GM12878 (cell line): ENCODE data around the gene NR2F6. TPM values are rescaled to one million over a fixed set of nuclear protein-coding genes. Genes with fewer than 3 reads are reported as not detected.

Experiments used
- ATAC-seq: fragments of 200-7000 bp; cut with Tn5 transposase; 3 replicates; pipeline ENCODE4 v1.9.1; 2020; ENCODE audit warnings: mild to moderate bottlenecking, moderate library complexity
- BruUV-seq: library from RNA; stranded (reverse); fragments of 400-500 nt; replicated peaks from 2 replicates; lab custom pipeline; 2021; lab: Mats Ljungman, UMichigan
- CTCF ChIA-PET: fragments of 300-600 bp; sonication (Branson Sonifier 250); formaldehyde crosslinking; extraction: SDS; loops from one replicate; lab custom pipeline; 2021; ENCODE audit warnings: inconsistent platforms; lab: Yijun Ruan, JAX
- POLR2A ChIA-PET: fragments of 350-600 bp; formaldehyde crosslinking; extraction: SDS; loops from one replicate; lab custom pipeline; 2021; ENCODE audit warnings: inconsistent platforms; lab: Charles Lee
- RAD21 ChIA-PET: fragments of 300-600 bp; sonication (Branson Sonifier 250); formaldehyde crosslinking; loops from one replicate; lab custom pipeline; 2023; ENCODE audit warnings: antibody characterized with exemption; ENCODE audit not compliant: unreplicated experiment; lab: Charles Lee
- SMC1A ChIA-PET: fragments of 300-600 bp; sonication (Branson Sonifier 250); formaldehyde crosslinking; loops from one replicate; lab custom pipeline; 2023; ENCODE audit not compliant: unreplicated experiment, uncharacterized antibody; lab: Charles Lee
- DNase-seq: peaks from one replicate; pipeline ENCODE4 v3.0.0-alpha.2; 2011; ENCODE audit warnings: low read depth, low spot score
- FAIRE-seq: peaks from 3 replicates; lab custom pipeline; 2011; peaks lifted over from hg19 to GRCh38; lab: Jason Lieb, UNC
- H2AFZ ChIP-seq: 2 replicates; pipeline ENCODE4 v1.6.0; 2011; ENCODE audit warnings: low read depth, low read length, control low read depth; ENCODE audit not compliant: control insufficient read depth
- H3K27ac ChIP-seq: 2 replicates; pipeline ENCODE4 v1.5.1; 2011; ENCODE audit warnings: control low read depth; ENCODE audit not compliant: control insufficient read depth, insufficient read depth
- H3K27me3 ChIP-seq, 2 experiments: replicated peaks in 1 of 2; 2 replicates each; pipeline versions ENCODE4 v1.6.0 to v1.6.1; 2011; ENCODE audit warnings: low read length in 1 of 2; ENCODE audit not compliant: control insufficient read depth in 2 of 2, insufficient read depth in 2 of 2
- H3K36me3 ChIP-seq, 2 experiments: 2 replicates each; pipeline ENCODE4 v1.5.1; 2011; ENCODE audit warnings: low read length in 1 of 2; ENCODE audit not compliant: control insufficient read depth in 2 of 2, insufficient read depth in 2 of 2
- H3K4me1 ChIP-seq: 2 replicates; pipeline ENCODE4 v1.6.1; 2011; ENCODE audit warnings: mild to moderate bottlenecking, low read length, moderate library complexity, mixed read lengths; ENCODE audit not compliant: control insufficient read depth, insufficient read depth
- H3K4me2 ChIP-seq: 2 replicates; pipeline ENCODE4 v1.6.0; 2011; ENCODE audit warnings: control low read depth; ENCODE audit not compliant: control insufficient read depth, insufficient read depth
- H3K4me3 ChIP-seq: fragments of 200-600 bp; sonication (generic); 2 replicates; pipeline ENCODE4 v1.5.1; 2016
- H3K79me2 ChIP-seq: 2 replicates; pipeline ENCODE4 v1.6.0; 2011; ENCODE audit warnings: low read length; ENCODE audit not compliant: control insufficient read depth, insufficient read depth
- H3K9ac ChIP-seq: 2 replicates; pipeline ENCODE4 v1.8.0; 2011; ENCODE audit warnings: low read length, control low read depth, mixed read lengths; ENCODE audit not compliant: control insufficient read depth, insufficient read depth
- H3K9me3 ChIP-seq: replicated peaks from 3 replicates; pipeline ENCODE4 v1.5.1; 2011; ENCODE audit warnings: mild to moderate bottlenecking, low read length; ENCODE audit not compliant: control insufficient read depth, insufficient read depth
- H4K20me1 ChIP-seq: 2 replicates; pipeline ENCODE4 v1.6.0; 2011; ENCODE audit not compliant: control insufficient read depth, insufficient read depth
- BRCA1 ChIP-seq: IDR thresholded peaks from 2 replicates; pipeline ENCODE4 v1.6.1; 2011; ENCODE audit warnings: low read depth, low read length, improper control_type of control experiment
- EED ChIP-seq: sonication (generic); IDR thresholded peaks from 2 replicates; pipeline ENCODE4 v1.6.1; 2016; ENCODE audit warnings: antibody characterized with exemption, low read depth
- EGR1 ChIP-seq, 2 experiments: IDR thresholded peaks; 1 replicate in 1 of 2; 2 replicates in 1 of 2; pipeline ENCODE4 v1.6.1; 2011 to 2012; ENCODE audit warnings: low read depth in 2 of 2, low read length in 2 of 2, borderline replicate concordance in 1 of 2, mild to moderate bottlenecking in 1 of 2, moderate library complexity in 1 of 2
- EZH2 ChIP-seq: IDR thresholded peaks from 2 replicates; pipeline ENCODE4 v1.6.1; 2012; ENCODE audit warnings: low read depth, mild to moderate bottlenecking, control low read depth, inconsistent platforms, low read length, borderline replicate concordance; ENCODE audit not compliant: control insufficient read depth
- JUND ChIP-seq: IDR thresholded peaks from 2 replicates; pipeline ENCODE4 v1.6.1; 2012; ENCODE audit warnings: low read depth, mild to moderate bottlenecking, low read length, improper control_type of control experiment, moderate library complexity
- MLLT1 ChIP-seq: fragments of 450-650 bp; IDR thresholded peaks from 2 replicates; pipeline ENCODE4 v1.6.1; 2016; ENCODE audit warnings: mild to moderate bottlenecking
- NFYB ChIP-seq: IDR thresholded peaks from 2 replicates; pipeline ENCODE4 v1.6.1; 2011; ENCODE audit warnings: low read depth, mild to moderate bottlenecking, low read length, improper control_type of control experiment, moderate library complexity; ENCODE audit not compliant: insufficient read depth
- NR2F1 ChIP-seq: fragments of 450-650 bp; conservative IDR thresholded peaks from 2 replicates; pipeline ENCODE4 v1.6.1; 2017; ENCODE audit warnings: mild to moderate bottlenecking
- PML ChIP-seq: IDR thresholded peaks from 2 replicates; pipeline ENCODE4 v1.6.1; 2012; ENCODE audit warnings: low read length, inconsistent platforms
- POLR2A ChIP-seq: IDR thresholded peaks from 2 replicates; pipeline ENCODE4 v1.6.1; 2011; ENCODE audit warnings: low read depth, mild to moderate bottlenecking, low read length
- POLR2AphosphoS5 ChIP-seq: IDR thresholded peaks from 2 replicates; pipeline ENCODE4 v1.6.1; 2011; ENCODE audit warnings: mild to moderate bottlenecking, low read length, inconsistent platforms
- SPI1 ChIP-seq: IDR thresholded peaks from 2 replicates; pipeline ENCODE4 v1.6.1; 2011; ENCODE audit warnings: low read depth, mild to moderate bottlenecking, low read length, moderate library complexity, borderline replicate concordance; ENCODE audit not compliant: insufficient read depth
- TCF12 ChIP-seq: IDR thresholded peaks from 2 replicates; pipeline ENCODE4 v1.6.1; 2011; ENCODE audit warnings: low read depth, mild to moderate bottlenecking, low read length
- YBX1 ChIP-seq: fragments of 450-650 bp; IDR thresholded peaks from 2 replicates; pipeline ENCODE4 v1.6.1; 2016; ENCODE audit warnings: antibody characterized with exemption
- ZSCAN29 ChIP-seq: fragments of 450-650 bp; IDR thresholded peaks from 2 replicates; pipeline ENCODE4 v1.6.1; 2017; ENCODE audit warnings: mild to moderate bottlenecking, moderate library complexity
- WGBS: methylation state at CpG from one replicate; pipeline ENCODE4 v1.1.6; 2016; ENCODE audit warnings: low lambda C conversion rate; ENCODE audit not compliant: insufficient replicate concordance, insufficient coverage; ENCODE audit errors: missing lambda C conversion rate; 5-methylcytosine and 5-hydroxymethylcytosine counted together
- in situ Hi-C: fragments of 300-500 bp; cut with MboI; formaldehyde crosslinking; loops from 9 replicates; pipeline ENCODE4 v1.14.3; 2018; ENCODE audit warnings: mixed read lengths
- intact Hi-C: fragments of 100-400 bp; cut with micrococcal nuclease; formaldehyde crosslinking; loops from one replicate; pipeline ENCODE4 v1.14.2; 2022; ENCODE audit not compliant: unreplicated experiment
- polyA plus RNA-seq, 11 experiments: library from polyadenylated mRNA; depleted of rRNA in 4 of 11; unstranded in 6 of 11; stranded (reverse) in 5 of 11; fragments of >200 nt; fragmentation: Nextera tagmentation in 4 of 11; fragmentation: Illumina TruSeq in 1 of 11; extraction: Ambion mirVana in 4 of 11; extraction: Trizol in 1 of 11; gene quantifications; 1 replicate in 1 of 11; 2 replicates in 10 of 11; pipeline versions ENCODE4 v1.2.1 to v1.2.3, GENCODE V29; 2011 to 2016; ENCODE audit warnings: inconsistent platforms in 2 of 11, missing spikeins in 2 of 11, low read depth in 1 of 11
- total RNA-seq, 4 experiments: library from RNA; depleted of rRNA in 3 of 4; stranded (reverse); fragments of >200 nt in 3 of 4; fragmentation: Illumina TruSeq in 1 of 4; extraction: Trizol in 1 of 4; gene quantifications; 2 replicates each; pipeline versions ENCODE4 v1.2.1 to v1.2.3, GENCODE V29; 2013 to 2021

NR2F6 gene
- total and polyA plus RNA-seq, 10 of the 15 experiments (the other 5 are each of a cell fraction or from before 2014, with no cell fraction given): 0.18 to 15.5 (median 6.1) TPM

GRCh38 chr19:17184371-17184841 is 61.3 kb downstream of the NR2F6 start:
- intact Hi-C loops (loop anchor here (10.0 kb wide), 1 partner anchor 120 kb away; no protein-coding TSS in a partner anchor), in situ Hi-C loops (no loop called here)
- DNase-seq (no peak), ATAC-seq (peak; percentile 52), FAIRE-seq (no peak)
- H4K20me1 ChIP-seq: no peaks in the 10 kb centered on the region
- no peaks in the 10 kb centered on the region for H3K9me3 ChIP-seq
- H3K27ac ChIP-seq: peak overlapping the region; percentile 87
- SMC1A ChIA-PET: interaction anchor here (0.6 to 1.6 kb wide), 12 partner anchors 14 to 420 kb away, joined by 3 to 5 read pairs (median 3); no protein-coding TSS in a partner anchor
- peaks cover 24% of the 10 kb centered on the region for H3K4me1 ChIP-seq
- no peaks in the 10 kb centered on the region for H3K27me3 ChIP-seq
- H2AFZ ChIP-seq: no peak overlapping the region
- POLR2A ChIA-PET: interaction anchor here (0.7 to 1.4 kb wide), 4 partner anchors 31 to 106 kb away, joined by 3 to 9 read pairs (median 4); partner anchors contain the start of gene USE1
- H3K9ac ChIP-seq: peak overlapping the region; percentile 17; the same call in 1 of the 2 replicates
- H3K4me2 ChIP-seq: no peak overlapping the region; the same call in 1 of the 2 replicates
- TF ChIP-seq SPI1 (0 out of 2 replicates have a peak, but pooled peaks have one; percentile 19), POLR2A (peak; percentile 51), YBX1 (no peak), POLR2AphosphoS5 (peak; percentile 25)
- RAD21 ChIA-PET: interaction anchor here (0.9 to 2.1 kb wide), 10 partner anchors 14 to 470 kb away, joined by 3 to 12 read pairs (median 5); partner anchors contain the start of gene BABAM1
- H3K36me3 ChIP-seq: peaks cover 24 to 33% of the 10 kb centered on the region in 2 experiments; a peak in 3 of 4 replicates
- H3K4me3 ChIP-seq: no peak overlapping the region
- no peaks in the 10 kb centered on the region for H3K79me2 ChIP-seq
- CTCF ChIA-PET: interaction anchor here (1.0 to 1.7 kb wide), 8 partner anchors 11 to 120 kb away, joined by 3 to 7 read pairs (median 4); partner anchors contain the start of genes ANKLE1, BABAM1 and MYO9B
- BruUV-seq: no TSS peak
- WGBS: 24% methylated on average over 12 of the region's 12 CpGs

- H3K9me3 ChIP-seq: no peaks in the 10 kb centered on the region
- H2AFZ ChIP-seq: peak overlapping the region; percentile 51
- no peaks in the 10 kb centered on the region for H3K27me3 ChIP-seq
- peaks cover 23 to 32% of the 10 kb centered on the region in 2 experiments; a peak in 3 of 4 replicates for H3K36me3 ChIP-seq
- peak overlapping the region; percentile 92 for H3K4me2 ChIP-seq
- BruUV-seq: TSS peak; percentile 70
- no peaks in the 10 kb centered on the region for H4K20me1 ChIP-seq
- H3K79me2 ChIP-seq: no peaks in the 10 kb centered on the region
- DNase-seq: peak; percentile 45
- intact Hi-C loops (loop anchor here (10.0 kb wide), 1 partner anchor 119 kb away; no protein-coding TSS in a partner anchor), in situ Hi-C loops (no loop called here)
- ChIA-PET SMC1A (interaction anchor here (0.6 to 1.6 kb wide), 14 partner anchors 13 to 419 kb away, joined by 3 to 5 read pairs (median 3); no protein-coding TSS in a partner anchor), RAD21 (interaction anchor here (0.9 to 2.1 kb wide), 10 partner anchors 14 to 469 kb away, joined by 3 to 12 read pairs (median 5); partner anchors contain the start of gene BABAM1), CTCF (interaction anchor here (1.0 to 1.7 kb wide), 10 partner anchors 10 to 115 kb away, joined by 3 to 7 read pairs (median 4); partner anchors contain the start of genes ANKLE1, BABAM1 and MYO9B), POLR2A (interaction anchor here (0.7 to 1.4 kb wide), 5 partner anchors 13 to 105 kb away, joined by 3 to 9 read pairs (median 4); partner anchors contain the start of gene USE1)
- no peak overlapping the region for H3K4me3 ChIP-seq
- H3K4me1 ChIP-seq: peaks cover 24% of the 10 kb centered on the region
- peak; percentile 80 for ATAC-seq
- peak overlapping the region; percentile 87 for H3K27ac ChIP-seq
- FAIRE-seq: peak; percentile 91
- WGBS: 4% methylated on average over 11 of the region's 11 CpGs
- peak overlapping the region; percentile 69; the same call in 1 of the 2 replicates for H3K9ac ChIP-seq
- TF ChIP-seq NR2F1: no peak
- no peak for TF ChIP-seq BRCA1
- TF ChIP-seq MLLT1: no peak
- peak; percentile 16; the same call in 1 of the 2 replicates for TF ChIP-seq EED
- TF ChIP-seq NFYB: no peak
- TF ChIP-seq ZSCAN29: no peak
- TF ChIP-seq TCF12: no peak
- TF ChIP-seq EGR1 (IDR thresholded peaks at IDR 0.05; ENCODE audit: borderline replicate concordance in 1 of 2, low read depth in 2 of 2, low read length in 2 of 2): no peak
- TF ChIP-seq JUND: no peak
- no peak for TF ChIP-seq EZH2
- TF ChIP-seq PML: 0 out of 2 replicates have a peak, but pooled peaks have one; percentile 24
Measured at GRCh38 chr19:17183858-17184321, 61.8 kb downstream of the NR2F6 start.
